HepG2 (cell line): ENCODE data around the gene RTN1. TPM values are rescaled to one million over a fixed set of nuclear protein-coding genes. Genes with fewer than 3 reads are reported as not detected.

Source experiments
- ATAC-seq: fragments of 200-7000 bp; cut with Tn5 transposase; 3 replicates; pipeline ENCODE4 v1.9.1; 2020; ENCODE audit warnings: mild to moderate bottlenecking, moderate library complexity
- BruUV-seq: library from RNA; stranded (reverse); fragments of 400-500 nt; replicated peaks from 2 replicates; lab custom pipeline; 2021; lab: Mats Ljungman, UMichigan
- CTCF ChIA-PET: fragments of 300-600 bp; formaldehyde crosslinking; extraction: SDS; loops from one replicate; lab custom pipeline; 2021; ENCODE audit warnings: low total read pairs, inconsistent platforms, low intra/inter-chr PET ratio; lab: Yijun Ruan, JAX
- POLR2A ChIA-PET: fragments of 350-600 bp; sonication (Branson Sonifier 250); formaldehyde crosslinking; loops from one replicate; lab custom pipeline; 2020; ENCODE audit warnings: antibody characterized with exemption, inconsistent platforms; lab: Yijun Ruan, JAX
- DNase-seq: peaks from one replicate; pipeline ENCODE4 v3.0.0-alpha.2; 2015; ENCODE audit warnings: low spot score
- FAIRE-seq: peaks from 3 replicates; lab custom pipeline; 2011; peaks lifted over from hg19 to GRCh38; lab: Jason Lieb, UNC
- H2AFZ ChIP-seq: one replicate; pipeline ENCODE4 v1.6.1; 2011; ENCODE audit warnings: low read length, inconsistent platforms
- H3K27ac ChIP-seq: fragments of 300-600 bp; 3 replicates; pipeline ENCODE4 v1.8.0; 2011; ENCODE audit warnings: mixed run types, mild to moderate bottlenecking, mixed read lengths, low read length, inconsistent platforms; ENCODE audit not compliant: insufficient read depth; ENCODE audit errors: extremely low read length
- H3K27me3 ChIP-seq, 2 experiments: fragments of 200-600 bp in 1 of 2; 2 replicates in 1 of 2; 3 replicates in 1 of 2; pipeline versions ENCODE4 v1.6.0 to v1.8.0; 2011; ENCODE audit warnings: low read length in 2 of 2, mild to moderate bottlenecking in 2 of 2, moderate library complexity in 2 of 2, inconsistent platforms in 1 of 2; ENCODE audit not compliant: insufficient read depth in 2 of 2, control insufficient read depth in 1 of 2
- H3K36me3 ChIP-seq, 2 experiments: fragments of 200-600 bp in 1 of 2; replicated peaks in 1 of 2; 2 replicates in 1 of 2; 3 replicates in 1 of 2; pipeline versions ENCODE4 v1.5.1 to v1.8.0; 2011; ENCODE audit warnings: low read length in 2 of 2, inconsistent platforms in 1 of 2; ENCODE audit not compliant: insufficient read depth in 2 of 2, control insufficient read depth in 1 of 2
- H3K4me1 ChIP-seq: 2 replicates; pipeline ENCODE4 v1.5.1; 2012; ENCODE audit warnings: low read length, inconsistent platforms; ENCODE audit not compliant: insufficient read depth
- H3K4me2 ChIP-seq: 2 replicates; pipeline ENCODE4 v1.6.0; 2011; ENCODE audit warnings: low read depth, low read length, inconsistent platforms
- H3K4me3 ChIP-seq, 3 experiments: fragments of 200-600 bp in 1 of 3; sonication (generic), shearing (Covaris generic) in 1 of 3; replicated peaks in 1 of 3; 2 replicates each; pipeline ENCODE4 v1.5.1; 2011 to 2016; ENCODE audit warnings: low read length in 3 of 3, inconsistent platforms in 2 of 3, low read depth in 2 of 3, mild to moderate bottlenecking in 2 of 3, control low read depth in 1 of 3, mixed read lengths in 1 of 3; ENCODE audit not compliant: insufficient read depth in 1 of 3
- H3K79me2 ChIP-seq: one replicate; pipeline ENCODE4 v1.6.1; 2011; ENCODE audit warnings: low read length, inconsistent platforms; ENCODE audit not compliant: insufficient read depth
- H3K9ac ChIP-seq: 2 replicates; pipeline ENCODE4 v1.6.0; 2011; ENCODE audit warnings: mild to moderate bottlenecking, low read depth, low read length, inconsistent platforms; ENCODE audit not compliant: insufficient read depth
- H3K9me3 ChIP-seq: 2 replicates; pipeline ENCODE4 v1.5.1; 2012; ENCODE audit warnings: mild to moderate bottlenecking, low read length
- H4K20me1 ChIP-seq: 2 replicates; pipeline ENCODE4 v1.6.0; 2011; ENCODE audit warnings: inconsistent platforms, mild to moderate bottlenecking, low read length, moderate library complexity; ENCODE audit not compliant: insufficient read depth
- ARNT2 ChIP-seq: sonication (generic); formaldehyde crosslinking; IDR thresholded peaks from 2 replicates; pipeline ENCODE4 v1.8.0; 2022; ENCODE audit warnings: mild to moderate bottlenecking, low read depth, missing genetic modification reagents, moderate library complexity
- KLF6 ChIP-seq: IDR thresholded peaks from 2 replicates; pipeline ENCODE4 v1.8.0; 2016; ENCODE audit warnings: missing biosample characterization, missing genetic modification reagents
- MAF1 ChIP-seq: sonication (generic); formaldehyde crosslinking; IDR thresholded peaks from 2 replicates; pipeline ENCODE4 v1.5.0; 2020; ENCODE audit warnings: missing genetic modification reagents, borderline replicate concordance
- SKI ChIP-seq: fragments of 450-650 bp; IDR thresholded peaks from one replicate; pipeline ENCODE4 v1.6.1; 2018; ENCODE audit warnings: mild to moderate bottlenecking; ENCODE audit not compliant: partially characterized antibody
- SMARCE1 ChIP-seq: fragments of 450-650 bp; IDR thresholded peaks from 2 replicates; pipeline ENCODE4 v1.6.1; 2017; ENCODE audit warnings: borderline replicate concordance
- STAG1 ChIP-seq: sonication (generic); formaldehyde crosslinking; IDR thresholded peaks from 2 replicates; pipeline ENCODE4 v1.4.0; 2020; ENCODE audit warnings: missing genetic modification reagents
- TBX3 ChIP-seq: fragments of 450-650 bp; IDR thresholded peaks from 2 replicates; pipeline ENCODE4 v1.6.1; 2017; ENCODE audit warnings: antibody characterized with exemption, mild to moderate bottlenecking, inconsistent platforms, borderline replicate concordance
- ZFP41 ChIP-seq: sonication (generic); formaldehyde crosslinking; IDR thresholded peaks from 2 replicates; pipeline ENCODE4 v1.4.0; 2020; ENCODE audit warnings: mild to moderate bottlenecking, missing genetic modification reagents, borderline replicate concordance
- ZNF530 ChIP-seq: sonication (generic); formaldehyde crosslinking; IDR thresholded peaks from 2 replicates; pipeline ENCODE4 v1.5.0; 2020; ENCODE audit warnings: low read depth, mild to moderate bottlenecking, missing genetic modification reagents
- ZSCAN21 ChIP-seq: sonication (generic); formaldehyde crosslinking; IDR thresholded peaks from 2 replicates; pipeline ENCODE4 v1.8.0; 2022; ENCODE audit warnings: mild to moderate bottlenecking, missing genetic modification reagents, moderate library complexity, borderline replicate concordance
- ZSCAN5A ChIP-seq: sonication (generic); formaldehyde crosslinking; IDR thresholded peaks from 2 replicates; pipeline ENCODE4 v1.8.0; 2022; ENCODE audit warnings: mild to moderate bottlenecking, missing genetic modification reagents, borderline replicate concordance
- ZXDC ChIP-seq: sonication (generic); formaldehyde crosslinking; IDR thresholded peaks from 2 replicates; pipeline ENCODE4 v1.5.0; 2020; ENCODE audit warnings: mild to moderate bottlenecking, missing genetic modification reagents
- in situ Hi-C: cut with HindIII; loops from 2 replicates; pipeline ENCODE4 v1.10.0; 2017; ENCODE audit warnings: low pct_unique_long_range_greater_than_20kb; ENCODE audit not compliant: extremely low pct_ligation_motif_present
- intact Hi-C: fragments of 100-400 bp; cut with micrococcal nuclease; formaldehyde crosslinking; loops from one replicate; pipeline ENCODE4 v1.10.0; 2022; ENCODE audit not compliant: unreplicated experiment
- polyA plus RNA-seq, 8 experiments: library from polyadenylated mRNA; depleted of rRNA in 3 of 8; stranded (reverse) in 7 of 8; unstranded in 1 of 8; fragments of >200 nt; fragmentation: Illumina TruSeq in 4 of 8; extraction: Trizol in 4 of 8; gene quantifications; 2 replicates each; pipeline versions ENCODE4 v1.2.1 to v1.2.3, GENCODE V29; 2011 to 2016; ENCODE audit warnings: low read depth in 4 of 8, missing spikeins in 1 of 8, mixed read lengths in 1 of 8; ENCODE audit not compliant: insufficient read depth in 1 of 8
- total RNA-seq, 5 experiments: library from RNA; depleted of rRNA; stranded (reverse); fragments of >200 nt; fragmentation: Illumina TruSeq; extraction: Trizol; gene quantifications; 2 replicates each; pipeline ENCODE4 v1.2.3, GENCODE V29; 2016; ENCODE audit warnings: low read depth in 1 of 5
- TF ChIP-seq, protein P1 (sequence below): sonication (generic); formaldehyde crosslinking; IDR thresholded peaks from 2 replicates; pipeline ENCODE4 v1.5.0; 2020; ENCODE audit warnings: mild to moderate bottlenecking, missing genetic modification reagents, moderate library complexity
- TF ChIP-seq, protein P2 (sequence below): sonication (generic); formaldehyde crosslinking; IDR thresholded peaks from 2 replicates; pipeline ENCODE4 v1.5.0; 2020; ENCODE audit warnings: mild to moderate bottlenecking, missing genetic modification reagents

Gene RTN1
- total and polyA plus RNA-seq, 2 of the 13 experiments (the other 11 are each of a cell fraction or from before 2014, with no cell fraction given), result 0.04 to 0.18 TPM

- Histone ChIP-seq H3K4me3 (no peak overlapping the region), H3K27me3 (no peaks in the 10 kb centered on the region), H3K9ac (no peak overlapping the region), H3K4me2 (no peak overlapping the region), H3K27ac (no peak overlapping the region), H3K4me1 (no peaks in the 10 kb centered on the region), H3K36me3 (no peaks in the 10 kb centered on the region), H3K79me2 (no peaks in the 10 kb centered on the region), H2AFZ (no peak overlapping the region), H3K9me3 (no peaks in the 10 kb centered on the region), H4K20me1 (no peaks in the 10 kb centered on the region)
- TF ChIP-seq TBX3 (no peak), ZSCAN21 (CRISPR knock-in tag) (no peak), SMARCE1 (no peak), SKI (no peak), ZFP41 (CRISPR knock-in tag) (no peak), STAG1 (CRISPR knock-in tag) (0 out of 2 replicates have a peak, but pooled peaks have one; percentile 7), ZNF530 (CRISPR knock-in tag) (no peak), KLF6 (CRISPR knock-in tag) (no peak), ARNT2 (CRISPR knock-in tag) (no peak), MAF1 (no peak), ZXDC (CRISPR knock-in tag) (no peak), ZSCAN5A (no peak)
- TF ChIP-seq, protein P1, sequence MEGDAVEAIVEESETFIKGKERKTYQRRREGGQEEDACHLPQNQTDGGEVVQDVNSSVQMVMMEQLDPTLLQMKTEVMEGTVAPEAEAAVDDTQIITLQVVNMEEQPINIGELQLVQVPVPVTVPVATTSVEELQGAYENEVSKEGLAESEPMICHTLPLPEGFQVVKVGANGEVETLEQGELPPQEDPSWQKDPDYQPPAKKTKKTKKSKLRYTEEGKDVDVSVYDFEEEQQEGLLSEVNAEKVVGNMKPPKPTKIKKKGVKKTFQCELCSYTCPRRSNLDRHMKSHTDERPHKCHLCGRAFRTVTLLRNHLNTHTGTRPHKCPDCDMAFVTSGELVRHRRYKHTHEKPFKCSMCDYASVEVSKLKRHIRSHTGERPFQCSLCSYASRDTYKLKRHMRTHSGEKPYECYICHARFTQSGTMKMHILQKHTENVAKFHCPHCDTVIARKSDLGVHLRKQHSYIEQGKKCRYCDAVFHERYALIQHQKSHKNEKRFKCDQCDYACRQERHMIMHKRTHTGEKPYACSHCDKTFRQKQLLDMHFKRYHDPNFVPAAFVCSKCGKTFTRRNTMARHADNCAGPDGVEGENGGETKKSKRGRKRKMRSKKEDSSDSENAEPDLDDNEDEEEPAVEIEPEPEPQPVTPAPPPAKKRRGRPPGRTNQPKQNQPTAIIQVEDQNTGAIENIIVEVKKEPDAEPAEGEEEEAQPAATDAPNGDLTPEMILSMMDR, result 0 out of 2 replicates have a peak, but pooled peaks have one; percentile 10
- TF ChIP-seq, protein P2, sequence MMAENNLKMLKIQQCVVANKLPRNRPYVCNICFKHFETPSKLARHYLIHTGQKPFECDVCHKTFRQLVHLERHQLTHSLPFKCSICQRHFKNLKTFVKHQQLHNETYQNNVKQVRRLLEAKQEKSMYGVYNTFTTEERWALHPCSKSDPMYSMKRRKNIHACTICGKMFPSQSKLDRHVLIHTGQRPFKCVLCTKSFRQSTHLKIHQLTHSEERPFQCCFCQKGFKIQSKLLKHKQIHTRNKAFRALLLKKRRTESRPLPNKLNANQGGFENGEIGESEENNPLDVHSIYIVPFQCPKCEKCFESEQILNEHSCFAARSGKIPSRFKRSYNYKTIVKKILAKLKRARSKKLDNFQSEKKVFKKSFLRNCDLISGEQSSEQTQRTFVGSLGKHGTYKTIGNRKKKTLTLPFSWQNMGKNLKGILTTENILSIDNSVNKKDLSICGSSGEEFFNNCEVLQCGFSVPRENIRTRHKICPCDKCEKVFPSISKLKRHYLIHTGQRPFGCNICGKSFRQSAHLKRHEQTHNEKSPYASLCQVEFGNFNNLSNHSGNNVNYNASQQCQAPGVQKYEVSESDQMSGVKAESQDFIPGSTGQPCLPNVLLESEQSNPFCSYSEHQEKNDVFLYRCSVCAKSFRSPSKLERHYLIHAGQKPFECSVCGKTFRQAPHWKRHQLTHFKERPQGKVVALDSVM (CRISPR knock-in tag), result no peak
- BruUV-seq, result no TSS peak
- no peak for FAIRE-seq
- ATAC-seq, result peak; percentile 37; the same call in 1 of the 3 replicates
- in situ Hi-C loops (no loop called here), intact Hi-C loops (no loop called here)
- CTCF ChIA-PET, result no interaction called here
- POLR2A ChIA-PET, result no interaction called here
- no peak for DNase-seq
These were observed 300.5 kb downstream of the RTN1 start for GRCh38 chr14:59570122-59570521.
